Adrenal gland (tissue), 12 donors: ENCODE results near the gene UNC119B. TPM values are rescaled to one million over a fixed set of nuclear protein-coding genes. Genes with fewer than 3 reads are reported as not detected.

Experiments used
- DNase-seq, 7 donors: peaks; one replicate each; pipeline ENCODE4 v3.0.0-alpha.2; 2019 to 2020
- H3K27ac ChIP-seq, 5 donors: fragments of 200-600 bp; sonication (generic) in 4 of 5; 1 replicate in 3 of 5; 2 replicates in 2 of 5; pipeline versions ENCODE4 v1.5.1 to v1.8.0; 2016 to 2020; ENCODE audit warnings: mild to moderate bottlenecking in 1 of 5
- H3K27me3 ChIP-seq: fragments of 200-600 bp; 2 replicates; pipeline ENCODE4 v1.8.0; 2021
- H3K36me3 ChIP-seq, 2 donors: fragments of 200-600 bp; replicated peaks in 1 of 2; 1 replicate in 1 of 2; 2 replicates in 1 of 2; pipeline versions ENCODE4 v1.5.1 to v1.8.0; 2018 to 2022
- H3K4me1 ChIP-seq, 2 donors: fragments of 200-600 bp; replicated peaks in 1 of 2; 1 replicate in 1 of 2; 2 replicates in 1 of 2; pipeline versions ENCODE4 v1.5.1 to v1.8.0; 2018 to 2021
- H3K4me3 ChIP-seq, 4 donors: fragments of 200-600 bp; sonication (generic) in 3 of 4; one replicate each; pipeline ENCODE4 v1.5.1; 2016 to 2018
- H3K9me3 ChIP-seq, 3 donors: fragments of 200-600 bp; sonication (generic) in 1 of 3; replicated peaks in 1 of 3; 1 replicate in 2 of 3; 2 replicates in 1 of 3; pipeline versions ENCODE4 v1.5.1 to v1.8.0; 2016 to 2021
- CTCF ChIP-seq, 6 experiments: fragments of 450-650 bp in 4 of 6; fragments of 200-600 bp in 2 of 6; sonication (generic) in 1 of 6; IDR thresholded peaks; 1 replicate in 5 of 6; 2 replicates in 1 of 6; pipeline versions ENCODE4 v1.5.1 to v1.8.0; 2016 to 2021; ENCODE audit warnings: antibody characterized with exemption in 6 of 6, mild to moderate bottlenecking in 2 of 6, moderate library complexity in 1 of 6
- POLR2A ChIP-seq, 2 donors: fragments of 450-650 bp; IDR thresholded peaks; one replicate each; pipeline ENCODE4 v1.6.1; 2017; ENCODE audit warnings: antibody characterized with exemption in 2 of 2, mild to moderate bottlenecking in 2 of 2, moderate library complexity in 1 of 2
- WGBS, 4 donors: extraction: QIAGEN DNeasy Blood & Tissue Kit in 2 of 4; methylation state at CpG; one replicate each; pipeline versions ENCODE4 v1.1.5 to v1.1.7; 2013 to 2017; 5-methylcytosine and 5-hydroxymethylcytosine counted together
- intact Hi-C, 2 donors: fragments of 100-400 bp; cut with DNase I; formaldehyde crosslinking; loops; one replicate each; pipeline versions ENCODE4 v1.14.1 to v1.15.0; 2022 to 2023
- polyA plus RNA-seq, 3 donors: library from polyadenylated mRNA; stranded (reverse); fragments of 200-250 nt in 2 of 3; fragments of 350-450 nt in 1 of 3; fragmentation: Illumina TruSeq in 1 of 3; extraction: RNeasy Lipid Tissue Mini Kit (QIAGEN cat#74804) in 1 of 3; gene quantifications; one replicate each; pipeline ENCODE4 v1.2.3, GENCODE V29; 2013 to 2014
- total RNA-seq, 9 donors: library from RNA; depleted of rRNA in 4 of 9; stranded (reverse); fragments of >200 nt in 4 of 9; fragments of 120-200 nt in 1 of 9; fragmentation: NEBNext Ultra II Directional in 1 of 9; extraction: Animal tissue kit (Norgen Biotek cat#: 25700) in 1 of 9; gene quantifications; one replicate each; pipeline versions ENCODE4 v1.1.0 to v1.2.4, GENCODE V29; 2013 to 2023
- donor health status: healthy with polysubstance abuse.
- donor health status: Bipolar disorder and iron deficiency.
- donor health status: DM: yes; HTN: yes; CAD: no.
- donor health status: DM: no; HTN: no; CAD: no.
- donor health status: DM: no; HTN: no; CAD: no.
- donor health status: DM: yes; HTN: yes; CAD: no.

Gene UNC119B
- total and polyA plus RNA-seq, 12 donors: 14.0 to 97.5 (median 50.0) TPM

- no peaks in the 10 kb centered on the region for H3K27me3 ChIP-seq
- no peak overlapping the region for H3K27ac ChIP-seq
- H3K4me1 ChIP-seq: no peaks in the 10 kb centered on the region
- no peak for DNase-seq
- H3K4me3 ChIP-seq: no peak overlapping the region
- TF ChIP-seq POLR2A (IDR thresholded peaks at IDR 0.05) (no peak), CTCF (IDR thresholded peaks at IDR 0.05) (no peak)
- H3K36me3 ChIP-seq: no peaks in the 10 kb centered on the region
- intact Hi-C loops: loop anchor here in 1 of 2 donors (10.0 kb wide), 1 partner anchor 220 kb away; the partner anchor contains the start of gene HNF1A
- H3K9me3 ChIP-seq: no peaks in the 10 kb centered on the region
These were observed 44.5 kb downstream of the UNC119B start for GRCh38 chr12:120754792-120755191.

GRCh38 chr12:120755269-120755668 is 45.0 kb downstream of the UNC119B start:
- no peaks in the 10 kb centered on the region for H3K4me1 ChIP-seq
- no peak overlapping the region for H3K4me3 ChIP-seq
- TF ChIP-seq POLR2A (IDR thresholded peaks at IDR 0.05) (no peak), CTCF (IDR thresholded peaks at IDR 0.05) (no peak)
- no peaks in the 10 kb centered on the region for H3K36me3 ChIP-seq
- H3K9me3 ChIP-seq: no peaks in the 10 kb centered on the region
- no peaks in the 10 kb centered on the region for H3K27me3 ChIP-seq
- no peak overlapping the region for H3K27ac ChIP-seq
- intact Hi-C loops: loop anchor here in 1 of 2 donors (10.0 kb wide), 1 partner anchor 220 kb away; the partner anchor contains the start of gene HNF1A
- no peak for DNase-seq

- H3K36me3 ChIP-seq: peaks cover 0 to 5% of the 10 kb centered on the region in 2 donors
- no peaks in the 10 kb centered on the region for H3K4me1 ChIP-seq
- no peak overlapping the region for H3K27ac ChIP-seq
- H3K4me3 ChIP-seq: no peak overlapping the region
- no peaks in the 10 kb centered on the region for H3K9me3 ChIP-seq
- WGBS, 4 donors: 55 to 62% (median 58%) methylated on average over 3 to 4 of the region's 4 CpGs
- DNase-seq: no peak
- H3K27me3 ChIP-seq: no peaks in the 10 kb centered on the region
- TF ChIP-seq POLR2A (IDR thresholded peaks at IDR 0.05): no peak
- intact Hi-C loops: loop anchor here in 1 of 2 donors (10.0 kb wide), 1 partner anchor 218 kb away; the partner anchor contains the start of gene HNF1A
These were observed 47.0 kb downstream of the UNC119B start for GRCh38 chr12:120757226-120757742.

- TF ChIP-seq CTCF (IDR thresholded peaks at IDR 0.05) (no peak), POLR2A (IDR thresholded peaks at IDR 0.05) (no peak)
- DNase-seq: no peak
These were observed 47.7 kb downstream of the UNC119B start for GRCh38 chr12:120757949-120758348.

More at GRCh38 chr12:120757949-120758348, 47.7 kb downstream of the UNC119B start:
- Histone ChIP-seq H3K36me3 (peaks cover 0 to 10% of the 10 kb centered on the region in 2 donors), H3K9me3 (no peaks in the 10 kb centered on the region), H3K27ac (no peak overlapping the region), H3K4me1 (no peaks in the 10 kb centered on the region), H3K4me3 (no peak overlapping the region), H3K27me3 (no peaks in the 10 kb centered on the region)
- WGBS, 4 donors: 43 to 95% (median 92%) methylated on average over 1 to 6 of the region's 6 CpGs
- intact Hi-C loops: loop anchor here in 1 of 2 donors (10.0 kb wide), 1 partner anchor 217 kb away; the partner anchor contains the start of gene HNF1A
